Sciatic nerve (tissue), 2 donors: ENCODE measurements around the gene CCDC27. TPM values are rescaled to one million over a fixed set of nuclear protein-coding genes. Genes with fewer than 3 reads are reported as not detected.
"Not testable (repeated sequence)": the region's sequence is repeated elsewhere in the genome, so short reads cannot be mapped to it uniquely, and the experiment has no call there.

Source experiments
- ATAC-seq: fragments of 200-7000 bp; cut with Tn5 transposase; one replicate; pipeline ENCODE4 v1.9.1; 2020; ENCODE audit warnings: mild to moderate bottlenecking, moderate library complexity
- DNase-seq: peaks from one replicate; pipeline ENCODE4 v3.0.0-alpha.2; 2020; ENCODE audit warnings: low spot score
- intact Hi-C: fragments of 100-400 bp; cut with DNase I; formaldehyde crosslinking; loops from one replicate; pipeline ENCODE4 v1.14.2; 2022
- total RNA-seq: library from RNA; stranded (reverse); fragmentation: NEBNext Ultra II Directional; extraction: Animal tissue kit (Norgen Biotek cat#: 25700); gene quantifications from one replicate; pipeline ENCODE4 v1.2.1, GENCODE V29; 2021
- donor health status: DM: no; HTN: no; CAD: no.
- donor health status: DM: no; HTN: no; CAD: no.

CCDC27 gene
- total RNA-seq, 1 donor from 2014 or later: not detected

- DNase-seq (no peak), ATAC-seq (no peak)
- intact Hi-C loops: no loop called here
These were observed 35.1 kb upstream of the CCDC27 start for GRCh38 chr1:3717041-3717714.

GRCh38 chr1:3717715-3718601 lies 34.3 kb upstream of the CCDC27 start:
- intact Hi-C loops: no loop called here
- no peak for DNase-seq
- no peak for ATAC-seq

GRCh38 chr1:3718764-3719163 lies 33.5 kb upstream of the CCDC27 start:
- DNase-seq: no peak
- intact Hi-C loops: no loop called here

GRCh38 chr1:3721955-3722465 lies 30.2 kb upstream of the CCDC27 start:
- no peak for ATAC-seq
- intact Hi-C loops: no loop called here
- DNase-seq: no peak

More at GRCh38 chr1:3718764-3719163, 33.5 kb upstream of the CCDC27 start:
- ATAC-seq: no peak

- ATAC-seq: no peak
- intact Hi-C loops: no loop called here
- no peak for DNase-seq
These were observed 29.4 kb upstream of the CCDC27 start for GRCh38 chr1:3722846-3723245.

GRCh38 chr1:3724416-3725030 lies 27.7 kb upstream of the CCDC27 start:
- DNase-seq: peak; percentile 87
- ATAC-seq: peak; percentile 31
- intact Hi-C loops: not testable (repeated sequence)

GRCh38 chr1:3725366-3725765 lies 26.9 kb upstream of the CCDC27 start:
- ATAC-seq (no peak), DNase-seq (no peak)
- intact Hi-C loops: no loop called here

- ATAC-seq: no peak
- no peak for DNase-seq
- intact Hi-C loops: no loop called here
These were observed 25.0 kb upstream of the CCDC27 start for GRCh38 chr1:3727042-3727824.

GRCh38 chr1:3727825-3728776 lies 24.1 kb upstream of the CCDC27 start:
- intact Hi-C loops: no loop called here
- no peak for ATAC-seq
- DNase-seq: no peak

- intact Hi-C loops: no loop called here
These were observed 22.4 kb upstream of the CCDC27 start for GRCh38 chr1:3729594-3730542.

GRCh38 chr1:3730543-3731247 lies 21.6 kb upstream of the CCDC27 start:
- no peak for ATAC-seq
- intact Hi-C loops: no loop called here

More at GRCh38 chr1:3729594-3730542, 22.4 kb upstream of the CCDC27 start:
- DNase-seq (no peak), ATAC-seq (no peak)

GRCh38 chr1:3731583-3732433 lies 20.4 kb upstream of the CCDC27 start:
- intact Hi-C loops: no loop called here
- ATAC-seq: peak; percentile 26
- DNase-seq: no peak

More at GRCh38 chr1:3730543-3731247, 21.6 kb upstream of the CCDC27 start:
- DNase-seq: no peak

GRCh38 chr1:3732434-3733093 lies 19.7 kb upstream of the CCDC27 start:
- intact Hi-C loops: no loop called here
- DNase-seq: no peak
- ATAC-seq: peak; percentile 6

- peak; percentile 2 for ATAC-seq
- DNase-seq: no peak
- intact Hi-C loops: no loop called here
These were observed 19.0 kb upstream of the CCDC27 start for GRCh38 chr1:3733094-3733882.
